Body of pancreas (tissue), 4 donors: ENCODE results near the gene CCDC138.

Experiments used
- POLR2A ChIP-seq, 3 donors: fragments of 450-650 bp; IDR thresholded peaks; one replicate each; pipeline ENCODE4 v1.6.1; 2016; ENCODE audit warnings: antibody characterized with exemption in 3 of 3, mild to moderate bottlenecking in 2 of 3
- TF ChIP-seq, protein P1 (sequence below), 7 experiments: fragments of 450-650 bp in 4 of 7; fragments of 200-600 bp in 3 of 7; sonication (generic) in 3 of 7; IDR thresholded peaks; one replicate each; pipeline ENCODE4 v1.5.1; 2016 to 2019; ENCODE audit warnings: antibody characterized with exemption in 7 of 7

- TF ChIP-seq POLR2A (IDR thresholded peaks at IDR 0.05), result no peak
- TF ChIP-seq, protein P1, sequence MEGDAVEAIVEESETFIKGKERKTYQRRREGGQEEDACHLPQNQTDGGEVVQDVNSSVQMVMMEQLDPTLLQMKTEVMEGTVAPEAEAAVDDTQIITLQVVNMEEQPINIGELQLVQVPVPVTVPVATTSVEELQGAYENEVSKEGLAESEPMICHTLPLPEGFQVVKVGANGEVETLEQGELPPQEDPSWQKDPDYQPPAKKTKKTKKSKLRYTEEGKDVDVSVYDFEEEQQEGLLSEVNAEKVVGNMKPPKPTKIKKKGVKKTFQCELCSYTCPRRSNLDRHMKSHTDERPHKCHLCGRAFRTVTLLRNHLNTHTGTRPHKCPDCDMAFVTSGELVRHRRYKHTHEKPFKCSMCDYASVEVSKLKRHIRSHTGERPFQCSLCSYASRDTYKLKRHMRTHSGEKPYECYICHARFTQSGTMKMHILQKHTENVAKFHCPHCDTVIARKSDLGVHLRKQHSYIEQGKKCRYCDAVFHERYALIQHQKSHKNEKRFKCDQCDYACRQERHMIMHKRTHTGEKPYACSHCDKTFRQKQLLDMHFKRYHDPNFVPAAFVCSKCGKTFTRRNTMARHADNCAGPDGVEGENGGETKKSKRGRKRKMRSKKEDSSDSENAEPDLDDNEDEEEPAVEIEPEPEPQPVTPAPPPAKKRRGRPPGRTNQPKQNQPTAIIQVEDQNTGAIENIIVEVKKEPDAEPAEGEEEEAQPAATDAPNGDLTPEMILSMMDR (IDR thresholded peaks at IDR 0.05), result no peak
These were observed 135.8 kb downstream of the CCDC138 start for GRCh38 chr2:108922141-108922915.
